Measurements from ENCODE around the gene SFTPD.
"Not testable (repeated sequence)": the region's sequence is repeated elsewhere in the genome, so short reads cannot be mapped to it uniquely, and the experiment has no call there.

Gene SFTPD

GRCh38 chr10:79928028-79928583, 20.8 kb downstream of the SFTPD start:
- H3K4me1 ChIP-seq (ENCODE audit: control insufficient read depth, insufficient read depth, low read length) = no peaks in the 10 kb centered on the region
- no peak overlapping the region for H3K9ac ChIP-seq (ENCODE audit: low read length)
- no peak overlapping the region for H3K4me3 ChIP-seq (ENCODE audit: low read length)
- no peaks in the 10 kb centered on the region for H3K27me3 ChIP-seq (ENCODE audit: control insufficient read depth, insufficient read depth, low read length)
- no peak overlapping the region for H3K27ac ChIP-seq (ENCODE audit: low read depth, low read length)
- H3K36me3 ChIP-seq (ENCODE audit: control insufficient read depth, insufficient read depth, low read length) = no peaks in the 10 kb centered on the region

GRCh38 chr10:79927111-79927828, 21.6 kb downstream of the SFTPD start:
- Histone ChIP-seq H3K4me3 (ENCODE audit: low read length) (no peak overlapping the region), H3K4me1 (ENCODE audit: control insufficient read depth, insufficient read depth, low read length) (no peaks in the 10 kb centered on the region), H3K27ac (ENCODE audit: low read depth, low read length) (no peak overlapping the region)

GRCh38 chr10:79926037-79926436, 22.9 kb downstream of the SFTPD start:
- H3K4me3 ChIP-seq (ENCODE audit: low read length) = no peak overlapping the region
- no peak overlapping the region for H3K27ac ChIP-seq (ENCODE audit: low read depth, low read length)
- no peaks in the 10 kb centered on the region for H3K36me3 ChIP-seq (ENCODE audit: control insufficient read depth, insufficient read depth, low read length)
- no peaks in the 10 kb centered on the region for H3K27me3 ChIP-seq (ENCODE audit: control insufficient read depth, insufficient read depth, low read length)
- no peaks in the 10 kb centered on the region for H3K4me1 ChIP-seq (ENCODE audit: control insufficient read depth, insufficient read depth, low read length)
- H3K9ac ChIP-seq (ENCODE audit: low read length) = no peak overlapping the region

More at GRCh38 chr10:79927111-79927828, 21.6 kb downstream of the SFTPD start:
- Histone ChIP-seq H3K9ac (ENCODE audit: low read length) (no peak overlapping the region), H3K27me3 (ENCODE audit: control insufficient read depth, insufficient read depth, low read length) (no peaks in the 10 kb centered on the region), H3K36me3 (ENCODE audit: control insufficient read depth, insufficient read depth, low read length) (no peaks in the 10 kb centered on the region)

GRCh38 chr10:79925614-79926013, 23.3 kb downstream of the SFTPD start:
- no peaks in the 10 kb centered on the region for H3K4me1 ChIP-seq (ENCODE audit: control insufficient read depth, insufficient read depth, low read length)
- no peak overlapping the region for H3K27ac ChIP-seq (ENCODE audit: low read depth, low read length)

GRCh38 chr10:79923669-79924068, 25.2 kb downstream of the SFTPD start:
- Histone ChIP-seq H3K9ac (ENCODE audit: low read length) (no peak overlapping the region), H3K4me1 (ENCODE audit: control insufficient read depth, insufficient read depth, low read length) (no peaks in the 10 kb centered on the region), H3K4me3 (ENCODE audit: low read length) (no peak overlapping the region), H3K27ac (ENCODE audit: low read depth, low read length) (no peak overlapping the region), H3K36me3 (ENCODE audit: control insufficient read depth, insufficient read depth, low read length) (no peaks in the 10 kb centered on the region), H3K27me3 (ENCODE audit: control insufficient read depth, insufficient read depth, low read length) (no peaks in the 10 kb centered on the region)

More at GRCh38 chr10:79925614-79926013, 23.3 kb downstream of the SFTPD start:
- no peak overlapping the region for H3K9ac ChIP-seq (ENCODE audit: low read length)
- no peaks in the 10 kb centered on the region for H3K36me3 ChIP-seq (ENCODE audit: control insufficient read depth, insufficient read depth, low read length)
- H3K4me3 ChIP-seq (ENCODE audit: low read length) = no peak overlapping the region
- H3K27me3 ChIP-seq (ENCODE audit: control insufficient read depth, insufficient read depth, low read length) = no peaks in the 10 kb centered on the region

- H3K4me3 ChIP-seq (ENCODE audit: low read length) = no peak overlapping the region
- H3K9ac ChIP-seq (ENCODE audit: low read length) = no peak overlapping the region
These were observed 25.8 kb downstream of the SFTPD start for GRCh38 chr10:79923145-79923544.

GRCh38 chr10:79922011-79922412, 26.9 kb downstream of the SFTPD start:
- not testable (repeated sequence) for H3K4me3 ChIP-seq (ENCODE audit: low read length); H3K27ac ChIP-seq (ENCODE audit: low read depth, low read length); H3K36me3 ChIP-seq (ENCODE audit: control insufficient read depth, insufficient read depth, low read length); H3K4me1 ChIP-seq (ENCODE audit: control insufficient read depth, insufficient read depth, low read length); H3K27me3 ChIP-seq (ENCODE audit: control insufficient read depth, insufficient read depth, low read length); H3K9ac ChIP-seq (ENCODE audit: low read length)

More at GRCh38 chr10:79923145-79923544, 25.8 kb downstream of the SFTPD start:
- Histone ChIP-seq H3K27ac (ENCODE audit: low read depth, low read length) (no peak overlapping the region), H3K4me1 (ENCODE audit: control insufficient read depth, insufficient read depth, low read length) (no peaks in the 10 kb centered on the region), H3K36me3 (ENCODE audit: control insufficient read depth, insufficient read depth, low read length) (no peaks in the 10 kb centered on the region), H3K27me3 (ENCODE audit: control insufficient read depth, insufficient read depth, low read length) (no peaks in the 10 kb centered on the region)

- H3K4me1 ChIP-seq (ENCODE audit: control insufficient read depth, insufficient read depth, low read length); H3K4me3 ChIP-seq (ENCODE audit: low read length); H3K36me3 ChIP-seq (ENCODE audit: control insufficient read depth, insufficient read depth, low read length); H3K27me3 ChIP-seq (ENCODE audit: control insufficient read depth, insufficient read depth, low read length); H3K9ac ChIP-seq (ENCODE audit: low read length); H3K27ac ChIP-seq (ENCODE audit: low read depth, low read length): not testable (repeated sequence)
These were observed 33.1 kb downstream of the SFTPD start for GRCh38 chr10:79915838-79916237.

- H3K36me3 ChIP-seq (ENCODE audit: control insufficient read depth, insufficient read depth, low read length); H3K27ac ChIP-seq (ENCODE audit: low read depth, low read length): not testable (repeated sequence)
These were observed 34.4 kb downstream of the SFTPD start for GRCh38 chr10:79914512-79914911.

GRCh38 chr10:79910836-79911235, 38.1 kb downstream of the SFTPD start:
- no peak overlapping the region for H3K9ac ChIP-seq (ENCODE audit: low read length)
- H3K36me3 ChIP-seq (ENCODE audit: control insufficient read depth, insufficient read depth, low read length) = no peaks in the 10 kb centered on the region
- no peak overlapping the region for H3K27ac ChIP-seq (ENCODE audit: low read depth, low read length)
- no peak overlapping the region for H3K4me3 ChIP-seq (ENCODE audit: low read length)
- H3K27me3 ChIP-seq (ENCODE audit: control insufficient read depth, insufficient read depth, low read length) = no peaks in the 10 kb centered on the region
- no peaks in the 10 kb centered on the region for H3K4me1 ChIP-seq (ENCODE audit: control insufficient read depth, insufficient read depth, low read length)

More at GRCh38 chr10:79914512-79914911, 34.4 kb downstream of the SFTPD start:
- H3K9ac ChIP-seq (ENCODE audit: low read length); H3K4me1 ChIP-seq (ENCODE audit: control insufficient read depth, insufficient read depth, low read length); H3K4me3 ChIP-seq (ENCODE audit: low read length); H3K27me3 ChIP-seq (ENCODE audit: control insufficient read depth, insufficient read depth, low read length): not testable (repeated sequence)

GRCh38 chr10:79910344-79910743, 38.6 kb downstream of the SFTPD start:
- no peak overlapping the region for H3K4me3 ChIP-seq (ENCODE audit: low read length)
- H3K27me3 ChIP-seq (ENCODE audit: control insufficient read depth, insufficient read depth, low read length) = no peaks in the 10 kb centered on the region
- no peaks in the 10 kb centered on the region for H3K36me3 ChIP-seq (ENCODE audit: control insufficient read depth, insufficient read depth, low read length)
- no peak overlapping the region for H3K9ac ChIP-seq (ENCODE audit: low read length)
- no peak overlapping the region for H3K27ac ChIP-seq (ENCODE audit: low read depth, low read length)
- no peaks in the 10 kb centered on the region for H3K4me1 ChIP-seq (ENCODE audit: control insufficient read depth, insufficient read depth, low read length)

- H3K4me3 ChIP-seq (ENCODE audit: low read length) = peak overlapping the region; percentile 60
- H3K9ac ChIP-seq (ENCODE audit: low read length) = no peak overlapping the region
- peak overlapping the region; percentile 4 for H3K27ac ChIP-seq (ENCODE audit: low read depth, low read length)
- H3K36me3 ChIP-seq (ENCODE audit: control insufficient read depth, insufficient read depth, low read length) = no peaks in the 10 kb centered on the region
- no peaks in the 10 kb centered on the region for H3K4me1 ChIP-seq (ENCODE audit: control insufficient read depth, insufficient read depth, low read length)
- peaks cover 2% of the 10 kb centered on the region for H3K27me3 ChIP-seq (ENCODE audit: control insufficient read depth, insufficient read depth, low read length)
These were observed 43.3 kb downstream of the SFTPD start for GRCh38 chr10:79905322-79906314.
